HUES6 (cell line): Measurements from ENCODE around the gene LENG1.
A peak's percentile ranks its signal among the peaks of the same experiment; 100 is the strongest.
"Not testable (repeated sequence)": the region's sequence is repeated elsewhere in the genome, so short reads cannot be mapped to it uniquely, and the experiment has no call there.

Experiments used
- H3K27ac ChIP-seq: 2 replicates; pipeline ENCODE4 v1.7.0; 2013; ENCODE audit warnings: low read depth, mild to moderate bottlenecking, low read length, inconsistent platforms
- H3K27me3 ChIP-seq: 2 replicates; pipeline ENCODE4 v1.6.1; 2013; ENCODE audit warnings: low read length; ENCODE audit not compliant: control insufficient read depth, insufficient read depth
- H3K36me3 ChIP-seq: 2 replicates; pipeline ENCODE4 v1.6.1; 2013; ENCODE audit warnings: low read length; ENCODE audit not compliant: control insufficient read depth, insufficient read depth
- H3K4me1 ChIP-seq: 2 replicates; pipeline ENCODE4 v1.6.1; 2013; ENCODE audit warnings: low read length; ENCODE audit not compliant: control insufficient read depth, insufficient read depth
- H3K4me3 ChIP-seq: 2 replicates; pipeline ENCODE4 v1.5.1; 2013; ENCODE audit warnings: low read depth, low read length
- H3K9ac ChIP-seq: one replicate; pipeline ENCODE4 v1.6.1; 2013; ENCODE audit warnings: mild to moderate bottlenecking, low read length
- H3K9me3 ChIP-seq: 2 replicates; pipeline ENCODE4 v1.6.1; 2013; ENCODE audit warnings: low read depth, low read length; ENCODE audit not compliant: control insufficient read depth, insufficient read depth

The LENG1 gene

GRCh38 chr19:54159352-54160181 is at the start of gene LENG1:
Gene LENG1 (minus strand): TSS chr19:54159721. CDS start chr19:54159695, 26 bp downstream.
- peaks cover 9% of the 10 kb centered on the region for H3K27me3 ChIP-seq
- peak within 1 kb of the TSS; percentile 89 for H3K4me3 ChIP-seq
- H3K36me3 ChIP-seq, result peaks cover 30% of the 10 kb centered on the region
- H3K9me3 ChIP-seq, result no peaks in the 10 kb centered on the region
- peak within 1 kb of the TSS; percentile 85 for H3K27ac ChIP-seq
- peak within 1 kb of the TSS; percentile 87 for H3K9ac ChIP-seq
- H3K4me1 ChIP-seq, result peaks cover 20% of the 10 kb centered on the region

GRCh38 chr19:54208784-54209057 is 49.2 kb upstream of the LENG1 start:
- H3K9me3 ChIP-seq, result no peaks in the 10 kb centered on the region
- H3K9ac ChIP-seq, result no peak overlapping the region
- no peak overlapping the region for H3K4me3 ChIP-seq
- H3K27me3 ChIP-seq, result no peaks in the 10 kb centered on the region
- peaks cover 52% of the 10 kb centered on the region for H3K36me3 ChIP-seq
- no peak overlapping the region for H3K27ac ChIP-seq
- H3K4me1 ChIP-seq, result peaks cover 20% of the 10 kb centered on the region

GRCh38 chr19:54207983-54208783 is 48.7 kb upstream of the LENG1 start:
- Histone ChIP-seq H3K27me3 (no peaks in the 10 kb centered on the region), H3K9ac (peak overlapping the region; percentile 18), H3K4me3 (no peak overlapping the region), H3K36me3 (peaks cover 57% of the 10 kb centered on the region), H3K27ac (no peak overlapping the region; the same call in 1 of the 2 replicates), H3K4me1 (peaks cover 22% of the 10 kb centered on the region), H3K9me3 (no peaks in the 10 kb centered on the region)

- H3K9me3 ChIP-seq, result no peaks in the 10 kb centered on the region
- no peak overlapping the region for H3K4me3 ChIP-seq
- H3K27ac ChIP-seq, result no peak overlapping the region
- peaks cover 28% of the 10 kb centered on the region for H3K4me1 ChIP-seq
- no peaks in the 10 kb centered on the region for H3K27me3 ChIP-seq
- H3K9ac ChIP-seq, result no peak overlapping the region
- peaks cover 63% of the 10 kb centered on the region for H3K36me3 ChIP-seq
Observed at GRCh38 chr19:54207676-54207982, 48.1 kb upstream of the LENG1 start.

GRCh38 chr19:54207193-54207592 is 47.7 kb upstream of the LENG1 start:
- not testable (repeated sequence) for H3K9ac ChIP-seq, H3K27ac ChIP-seq, H3K27me3 ChIP-seq, H3K9me3 ChIP-seq, H3K4me3 ChIP-seq
- H3K36me3 ChIP-seq, result peaks cover 67% of the 10 kb centered on the region
- H3K4me1 ChIP-seq, result peaks cover 32% of the 10 kb centered on the region

- H3K27me3 ChIP-seq, result no peaks in the 10 kb centered on the region
- H3K4me3 ChIP-seq, result no peak overlapping the region
- H3K4me1 ChIP-seq, result peaks cover 34% of the 10 kb centered on the region
- H3K36me3 ChIP-seq, result peaks cover 71% of the 10 kb centered on the region
- H3K9me3 ChIP-seq, result no peaks in the 10 kb centered on the region
- no peak overlapping the region for H3K9ac ChIP-seq
- H3K27ac ChIP-seq, result no peak overlapping the region
Observed at GRCh38 chr19:54206831-54207177, 47.3 kb upstream of the LENG1 start.

GRCh38 chr19:54206030-54206830 is 46.7 kb upstream of the LENG1 start:
- Histone ChIP-seq H3K36me3 (peaks cover 75% of the 10 kb centered on the region), H3K27ac (no peak overlapping the region), H3K9me3 (no peaks in the 10 kb centered on the region), H3K9ac (no peak overlapping the region), H3K4me1 (peaks cover 38% of the 10 kb centered on the region), H3K27me3 (no peaks in the 10 kb centered on the region), H3K4me3 (no peak overlapping the region)

GRCh38 chr19:54204767-54205468 is 45.4 kb upstream of the LENG1 start:
- H3K4me3 ChIP-seq, result peak overlapping the region; percentile 19; the same call in 1 of the 2 replicates
- H3K36me3 ChIP-seq, result peaks cover 76% of the 10 kb centered on the region
- no peaks in the 10 kb centered on the region for H3K27me3 ChIP-seq
- no peaks in the 10 kb centered on the region for H3K9me3 ChIP-seq
- H3K9ac ChIP-seq, result no peak overlapping the region
- H3K27ac ChIP-seq, result no peak overlapping the region
- peaks cover 38% of the 10 kb centered on the region for H3K4me1 ChIP-seq

GRCh38 chr19:54203151-54203611 is 43.7 kb upstream of the LENG1 start:
- H3K4me1 ChIP-seq, result peaks cover 36% of the 10 kb centered on the region
- H3K27ac ChIP-seq, result no peak overlapping the region
- H3K4me3 ChIP-seq, result peak overlapping the region; percentile 76
- no peaks in the 10 kb centered on the region for H3K27me3 ChIP-seq
- peaks cover 73% of the 10 kb centered on the region for H3K36me3 ChIP-seq
- peak overlapping the region; percentile 93 for H3K9ac ChIP-seq
- H3K9me3 ChIP-seq, result no peaks in the 10 kb centered on the region

- Histone ChIP-seq H3K9ac (peak overlapping the region; percentile 93), H3K27me3 (no peaks in the 10 kb centered on the region), H3K4me1 (peaks cover 27% of the 10 kb centered on the region), H3K9me3 (no peaks in the 10 kb centered on the region), H3K36me3 (peaks cover 61% of the 10 kb centered on the region), H3K4me3 (peak overlapping the region; percentile 76), H3K27ac (no peak overlapping the region; the same call in 1 of the 2 replicates)
Observed at GRCh38 chr19:54201980-54202379, 42.5 kb upstream of the LENG1 start.
